ENCODE results near the gene COX5A.
"Not testable (repeated sequence)": the region's sequence is repeated elsewhere in the genome, so short reads cannot be mapped to it uniquely, and the experiment has no call there.

Gene COX5A

DNA sequence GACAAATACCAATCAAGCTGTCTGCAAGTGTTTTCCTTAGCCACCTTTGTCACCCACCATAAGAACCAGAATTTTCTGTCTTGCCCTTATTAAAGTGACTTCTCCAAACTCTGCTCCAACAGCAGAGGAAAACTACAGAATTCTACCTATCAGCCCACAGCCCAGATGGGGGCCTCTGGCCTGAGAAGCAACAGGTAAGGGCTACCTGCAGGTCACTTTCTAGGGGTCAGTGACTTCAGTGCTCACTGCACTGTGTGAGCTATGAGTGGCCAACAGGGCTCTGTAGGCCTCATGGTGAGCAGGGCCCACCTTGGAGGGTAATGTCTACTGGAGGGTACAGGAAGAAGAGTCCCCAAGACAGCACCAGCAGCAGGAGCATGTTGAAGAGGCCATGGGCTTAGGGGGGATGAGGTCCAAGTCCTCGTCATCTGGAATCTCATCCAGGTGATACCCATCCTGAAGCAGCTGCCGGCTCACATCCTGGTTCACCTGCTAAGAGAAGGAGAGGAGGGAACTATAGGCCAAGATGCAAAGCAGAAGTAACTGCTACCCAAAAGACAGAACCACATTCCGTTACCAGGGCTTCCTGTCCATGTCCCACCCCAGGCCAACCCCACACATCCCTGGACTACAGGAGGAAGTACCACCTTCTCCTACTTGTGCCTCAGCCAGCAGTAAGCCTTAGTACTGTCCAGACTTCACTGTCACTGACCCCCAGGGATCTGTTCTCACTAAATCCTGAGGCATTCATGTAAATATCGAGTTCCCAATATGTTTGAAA is 35.4 kb downstream of the COX5A start:
- no peak for DNase-seq (ENCODE audit: low read depth, low spot score)

DNA sequence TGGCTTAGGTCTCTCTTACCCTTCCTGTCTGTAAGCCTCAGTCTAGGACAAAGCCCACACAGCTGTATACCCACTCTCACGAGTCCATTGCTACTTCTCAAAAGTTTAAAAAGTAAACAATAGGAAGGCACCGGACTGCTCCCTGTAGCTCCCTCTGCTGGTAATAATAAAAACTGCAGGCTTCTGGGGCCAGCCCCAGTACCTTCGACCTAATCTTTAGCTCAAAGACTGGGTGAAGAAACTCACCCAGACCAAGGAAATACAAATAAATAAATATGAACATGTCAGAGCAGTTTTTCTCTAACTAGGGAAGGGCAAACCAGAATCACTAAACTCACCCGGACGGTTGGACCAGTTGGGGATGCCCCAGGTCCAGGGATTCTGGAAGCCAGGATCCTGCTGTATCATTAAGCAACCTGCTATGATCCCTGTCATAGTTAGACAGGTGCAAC is 36.2 kb downstream of the COX5A start:
- peak; percentile 74 for DNase-seq (ENCODE audit: low read depth, low spot score)

DNA sequence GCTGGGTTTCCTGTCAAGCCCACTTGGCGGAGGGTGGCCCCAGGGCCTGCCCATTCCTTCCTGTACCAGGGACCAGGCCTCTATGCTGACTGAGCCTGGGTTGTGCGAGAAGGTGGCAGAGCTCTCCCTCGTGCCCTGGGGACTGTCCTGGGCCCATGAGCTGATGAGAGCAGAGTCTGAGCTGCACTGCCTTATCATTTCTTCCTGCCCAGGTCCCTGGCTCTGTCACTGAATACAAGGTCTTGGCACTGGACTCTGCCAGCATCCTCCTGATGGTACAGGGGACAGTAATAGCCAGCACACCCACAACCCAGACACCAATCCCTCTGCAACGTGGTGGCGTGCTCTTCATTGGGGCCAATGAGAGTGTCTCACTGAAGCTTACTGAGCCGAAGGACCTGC is 40.6 kb downstream of the COX5A start:
- DNase-seq (ENCODE audit: low read depth, low spot score): no peak

DNA sequence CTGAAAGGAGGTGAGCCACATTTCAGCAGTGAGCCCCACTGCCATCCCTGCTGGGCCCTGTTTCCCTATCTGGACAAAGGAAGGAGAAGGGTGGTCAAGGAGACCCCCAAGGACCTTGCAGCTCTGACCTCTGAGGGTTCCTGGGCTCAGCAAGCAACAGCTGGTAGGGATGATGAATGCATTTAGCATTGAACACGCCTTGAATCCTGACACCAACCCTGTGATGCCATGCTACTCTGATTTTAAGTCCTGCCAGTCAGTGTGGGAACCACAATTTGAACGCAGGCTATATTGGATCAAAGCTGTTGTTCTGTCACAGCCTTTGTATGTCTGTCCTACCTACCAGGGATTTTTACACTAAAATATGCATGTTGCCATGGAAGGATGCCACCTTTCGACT is 41.6 kb downstream of the COX5A start:
- DNase-seq (ENCODE audit: low read depth, low spot score): no peak

DNA sequence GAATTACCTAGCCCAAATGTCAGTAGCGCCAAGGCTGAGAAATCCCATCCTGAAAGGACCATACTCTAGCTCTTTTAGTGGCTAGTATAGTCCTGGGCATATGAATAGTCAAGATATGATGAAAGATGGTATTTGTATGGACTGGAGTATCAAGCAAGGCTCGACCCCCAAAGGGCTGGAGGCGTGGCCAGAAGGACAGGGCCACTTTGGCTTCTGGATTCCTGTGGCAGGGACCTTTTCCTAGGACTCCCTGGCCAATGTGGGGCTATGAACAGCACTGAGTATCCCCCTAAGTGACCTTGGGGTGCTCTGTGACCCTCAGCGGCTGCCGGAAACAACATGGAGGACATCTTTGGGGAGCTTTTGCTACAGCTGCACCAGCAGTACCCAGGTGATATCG is 42.0 kb downstream of the COX5A start:
- DNase-seq (ENCODE audit: low read depth, low spot score): no peak

DNA sequence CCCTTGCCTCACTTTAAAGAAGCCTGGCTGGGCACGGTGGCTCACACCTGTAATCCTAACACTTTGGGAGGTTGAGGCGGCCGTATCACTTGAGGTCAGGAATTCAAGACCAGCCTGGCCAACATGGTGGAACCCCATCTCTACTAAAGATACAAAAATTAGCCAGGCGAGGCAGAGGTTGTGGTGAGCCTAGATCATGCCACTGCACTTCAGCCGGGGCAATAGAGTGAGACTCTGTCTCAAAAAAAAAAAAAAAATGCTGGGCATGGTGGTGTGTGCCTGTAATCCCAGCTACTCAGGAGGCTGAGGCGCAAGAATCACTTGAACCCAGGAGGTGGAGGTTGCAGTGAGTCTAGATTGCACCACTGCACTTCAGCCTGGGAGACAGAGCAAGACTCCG is 43.5 kb downstream of the COX5A start:
- not testable (repeated sequence) for DNase-seq (ENCODE audit: low read depth, low spot score)

DNA sequence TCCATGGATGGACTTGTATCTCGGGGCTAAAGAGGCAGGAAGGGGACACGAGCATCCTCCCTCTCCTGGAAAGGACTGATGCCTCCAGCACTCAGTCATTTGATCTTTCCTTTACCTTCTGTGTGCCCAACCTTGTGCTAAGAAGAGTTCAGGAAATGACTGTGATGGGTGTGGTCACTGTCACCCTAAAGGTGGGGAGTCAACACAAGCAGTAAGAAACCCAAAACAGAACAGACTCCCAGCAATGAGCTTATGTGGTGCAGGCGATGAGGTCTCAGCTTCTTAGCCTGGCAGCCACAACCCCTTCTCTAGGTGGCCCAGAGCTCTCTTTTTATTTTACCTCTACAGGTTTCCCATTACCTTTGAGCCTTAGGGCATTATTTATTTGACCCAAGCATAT is 44.2 kb downstream of the COX5A start:
- no peak for DNase-seq (ENCODE audit: low read depth, low spot score)

DNA sequence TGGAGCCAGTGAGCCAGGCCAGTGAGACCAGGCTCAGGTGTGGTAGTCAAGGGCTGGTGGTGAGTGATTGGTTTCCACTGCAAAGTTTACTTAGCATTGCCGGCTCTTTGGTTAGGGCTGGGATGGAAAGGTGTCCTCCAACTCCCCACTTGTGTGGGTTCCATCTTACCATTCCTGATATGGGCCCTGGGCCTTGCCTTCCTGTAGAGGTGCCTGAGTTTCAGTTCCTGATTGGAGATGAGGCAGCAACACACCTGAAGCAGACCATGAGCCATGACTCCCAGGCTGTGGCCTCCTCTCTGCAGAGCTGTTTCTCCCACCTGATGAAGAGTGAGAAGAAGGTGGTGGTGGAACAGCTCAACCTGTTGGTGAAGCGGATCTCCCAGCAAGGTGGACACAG is 44.9 kb downstream of the COX5A start:
- DNase-seq (ENCODE audit: low read depth, low spot score): no peak

DNA sequence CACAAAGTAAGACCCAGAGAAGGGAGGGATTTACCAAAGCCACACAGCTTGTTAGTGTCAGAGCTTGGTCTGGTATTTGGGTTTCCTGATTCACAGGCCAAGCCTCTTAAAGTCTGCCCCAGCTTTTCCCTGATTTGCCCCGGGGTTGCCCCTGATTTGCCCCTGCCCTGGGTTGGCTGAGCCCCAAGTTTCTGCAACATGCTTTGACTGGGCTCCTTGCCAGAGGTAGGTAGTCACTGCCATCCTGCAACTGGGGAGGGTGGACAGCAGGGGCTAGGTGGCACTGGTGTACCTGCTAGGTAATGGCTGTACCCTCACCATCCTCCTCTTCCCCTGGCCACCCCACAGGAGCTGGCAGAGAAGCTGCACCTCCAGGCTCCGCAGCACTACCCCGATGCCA is 45.6 kb downstream of the COX5A start:
- DNase-seq (ENCODE audit: low read depth, low spot score): no peak

DNA sequence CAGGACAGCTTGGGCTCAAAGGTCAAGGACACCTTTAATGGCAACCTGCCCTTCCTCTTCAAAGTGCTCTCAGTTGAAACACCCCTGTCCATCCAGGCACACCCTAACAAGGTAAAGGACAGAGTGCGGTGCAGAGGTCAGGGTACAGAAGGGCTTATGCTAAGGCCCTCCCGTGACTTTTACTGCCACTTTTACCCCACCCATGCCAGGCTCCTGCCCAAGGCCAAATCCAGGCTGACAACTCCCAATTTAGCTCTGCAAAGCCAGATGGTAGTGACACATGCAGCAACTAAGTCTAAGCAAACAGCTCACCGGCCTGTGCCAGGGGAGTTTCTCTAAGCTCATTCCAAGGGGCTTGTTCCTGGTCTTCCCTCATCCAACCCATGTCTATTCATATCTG is 46.4 kb downstream of the COX5A start:
- no peak for DNase-seq (ENCODE audit: low read depth, low spot score)

DNA sequence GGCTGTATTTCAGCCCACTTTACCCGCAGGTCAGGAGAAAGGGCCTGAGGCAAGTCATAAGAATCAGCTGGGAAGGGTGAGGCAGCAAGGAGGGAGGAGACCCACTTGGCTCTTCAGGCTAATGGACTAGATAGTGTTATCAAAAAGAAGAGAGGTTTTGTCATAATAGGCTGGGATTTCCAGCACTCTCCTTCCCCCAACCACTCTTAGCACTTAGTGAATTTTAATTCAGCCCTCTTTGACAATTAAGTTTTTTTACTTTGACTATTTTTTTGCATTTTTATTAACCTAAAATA is 47.3 kb downstream of the COX5A start:
- no peak for DNase-seq (ENCODE audit: low read depth, low spot score)

DNA sequence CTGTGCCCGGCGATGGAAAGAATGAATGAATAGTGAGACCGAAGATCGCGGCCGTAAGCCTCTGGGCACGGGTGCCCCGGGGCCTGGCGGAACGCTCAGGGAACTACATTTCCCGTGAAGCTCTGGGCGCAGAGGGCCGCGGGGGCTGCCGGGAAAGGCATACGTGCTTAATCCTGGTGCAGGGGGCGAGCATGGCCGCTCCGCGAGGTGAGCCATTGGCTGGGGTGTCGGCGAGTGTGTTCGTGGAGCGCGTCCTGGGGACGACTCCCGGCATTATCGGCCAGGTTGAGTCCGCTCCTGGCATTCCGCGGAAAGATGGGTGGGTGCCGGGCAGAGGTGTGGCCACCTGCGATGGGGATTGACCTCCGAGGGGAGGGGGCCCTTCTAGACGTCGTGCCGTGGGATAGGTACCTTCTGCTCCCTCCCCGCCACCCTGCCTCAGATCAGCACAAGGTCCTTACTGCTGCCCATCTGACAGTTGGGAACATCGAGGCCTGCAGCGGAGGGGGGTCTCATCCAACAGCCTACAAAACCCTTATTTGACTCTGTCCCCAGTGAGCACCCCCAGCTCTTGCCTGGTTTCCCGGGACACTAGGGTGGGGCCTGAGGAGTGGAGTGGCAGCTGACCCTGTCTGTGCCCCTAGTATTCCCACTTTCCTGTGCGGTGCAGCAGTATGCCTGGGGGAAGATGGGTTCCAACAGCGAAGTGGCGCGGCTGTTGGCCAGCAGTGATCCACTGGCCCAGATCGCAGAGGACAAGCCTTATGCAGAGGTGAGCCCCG is 47.8 kb downstream of the COX5A start, which contains the start of gene MPI:
Gene MPI, plus strand, starts transcription at position 160 of the 782 bp plus-strand sequence. Its CDS starts 32 bp downstream, at position 192.
- DNase-seq (ENCODE audit: low read depth, low spot score): peak; percentile 93

DNA sequence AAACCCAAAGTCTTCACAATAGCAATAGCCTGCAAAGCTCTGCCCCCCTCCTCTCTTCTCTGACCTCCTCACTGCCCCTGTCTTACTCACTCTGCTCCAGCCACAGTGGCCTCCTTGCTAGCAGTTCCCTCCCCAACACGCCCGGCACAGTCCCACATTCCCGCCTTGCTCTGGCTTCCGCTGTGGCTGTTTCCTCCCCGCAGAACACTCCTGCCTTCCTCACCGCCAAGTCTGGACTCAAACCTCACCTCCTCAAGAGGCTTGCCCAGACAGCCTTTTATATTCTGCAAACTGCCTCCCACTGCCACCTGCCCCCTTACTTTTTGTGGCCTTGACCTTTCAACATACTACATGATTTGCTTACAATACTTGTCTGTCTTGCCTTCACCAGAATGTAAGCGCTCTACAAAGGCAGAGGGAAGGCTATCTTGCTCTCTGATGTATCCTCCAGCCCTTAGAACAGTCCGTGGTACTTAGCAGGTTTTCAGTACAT is 48.4 kb downstream of the COX5A start:
- DNase-seq (ENCODE audit: low read depth, low spot score): peak; percentile 68

DNA sequence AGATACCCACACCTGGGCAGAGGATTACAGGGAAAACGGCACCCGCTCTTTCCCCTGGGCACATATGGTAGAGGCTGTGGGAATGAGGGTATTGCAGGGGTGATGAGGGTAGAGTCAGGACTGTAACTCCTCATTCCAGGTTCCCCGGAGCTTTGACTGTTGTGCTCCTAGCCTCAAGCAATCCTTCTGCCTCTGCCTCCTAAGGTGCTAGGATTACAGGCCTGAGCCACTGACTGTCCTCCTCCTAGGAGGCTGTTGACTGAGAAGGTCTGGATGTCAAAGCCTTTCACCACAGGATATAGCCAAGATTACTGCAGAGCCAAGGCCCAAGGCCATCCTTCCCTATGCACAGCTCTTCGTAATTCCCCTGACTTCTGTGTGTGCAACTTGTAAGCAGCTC is 49.2 kb downstream of the COX5A start:
- DNase-seq (ENCODE audit: low read depth, low spot score): no peak

DNA sequence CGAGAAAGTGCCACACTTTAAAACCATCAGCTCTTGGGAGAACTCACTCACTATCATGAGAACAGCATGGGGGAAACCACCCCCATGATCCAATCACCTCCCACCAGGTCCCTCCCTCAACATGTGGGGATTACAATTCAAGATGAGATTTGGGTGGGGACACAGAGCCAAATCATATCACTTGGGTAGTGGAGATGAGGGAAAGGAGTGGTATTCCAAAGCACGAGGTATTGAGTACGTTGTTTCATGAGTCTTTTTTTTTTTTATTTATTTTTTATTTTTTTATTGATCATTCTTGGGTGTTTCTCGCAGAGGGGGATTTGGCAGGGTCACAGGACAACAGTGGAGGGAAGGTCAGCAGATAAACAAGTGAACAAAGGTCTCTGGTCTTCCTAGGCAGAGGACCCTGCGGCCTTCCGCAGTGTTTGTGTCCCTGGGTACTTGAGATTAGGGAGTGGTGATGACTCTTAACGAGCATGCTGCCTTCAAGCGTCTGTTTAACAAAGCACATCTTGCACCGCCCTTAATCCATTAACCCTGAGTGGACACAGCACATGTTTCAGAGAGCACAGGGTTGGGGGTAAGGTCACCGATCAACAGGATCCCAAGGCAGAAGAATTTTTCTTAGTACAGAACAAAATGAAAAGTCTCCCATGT is 50.2 kb downstream of the COX5A start:
- not testable (repeated sequence) for DNase-seq (ENCODE audit: low read depth, low spot score)

DNA sequence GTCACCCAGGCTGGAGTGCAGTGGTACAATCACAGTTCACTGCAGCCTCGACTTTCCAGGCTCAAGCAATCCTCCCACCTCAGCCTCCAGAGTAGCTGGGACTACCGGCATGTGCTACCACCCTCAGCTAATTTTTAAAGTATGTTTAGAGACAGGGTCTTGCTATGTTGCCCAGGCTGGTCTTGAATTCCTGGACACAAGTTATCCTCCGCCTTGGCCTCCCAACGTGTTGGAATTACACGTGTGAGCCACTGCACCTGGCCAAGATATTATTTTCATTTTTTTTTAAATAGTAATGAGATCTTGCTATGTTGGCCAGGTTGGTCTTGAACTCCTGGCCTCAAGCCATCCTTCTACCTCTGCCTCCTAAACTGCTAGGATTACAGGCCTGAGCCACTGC is 52.4 kb downstream of the COX5A start:
- DNase-seq (ENCODE audit: low read depth, low spot score): no peak

DNA sequence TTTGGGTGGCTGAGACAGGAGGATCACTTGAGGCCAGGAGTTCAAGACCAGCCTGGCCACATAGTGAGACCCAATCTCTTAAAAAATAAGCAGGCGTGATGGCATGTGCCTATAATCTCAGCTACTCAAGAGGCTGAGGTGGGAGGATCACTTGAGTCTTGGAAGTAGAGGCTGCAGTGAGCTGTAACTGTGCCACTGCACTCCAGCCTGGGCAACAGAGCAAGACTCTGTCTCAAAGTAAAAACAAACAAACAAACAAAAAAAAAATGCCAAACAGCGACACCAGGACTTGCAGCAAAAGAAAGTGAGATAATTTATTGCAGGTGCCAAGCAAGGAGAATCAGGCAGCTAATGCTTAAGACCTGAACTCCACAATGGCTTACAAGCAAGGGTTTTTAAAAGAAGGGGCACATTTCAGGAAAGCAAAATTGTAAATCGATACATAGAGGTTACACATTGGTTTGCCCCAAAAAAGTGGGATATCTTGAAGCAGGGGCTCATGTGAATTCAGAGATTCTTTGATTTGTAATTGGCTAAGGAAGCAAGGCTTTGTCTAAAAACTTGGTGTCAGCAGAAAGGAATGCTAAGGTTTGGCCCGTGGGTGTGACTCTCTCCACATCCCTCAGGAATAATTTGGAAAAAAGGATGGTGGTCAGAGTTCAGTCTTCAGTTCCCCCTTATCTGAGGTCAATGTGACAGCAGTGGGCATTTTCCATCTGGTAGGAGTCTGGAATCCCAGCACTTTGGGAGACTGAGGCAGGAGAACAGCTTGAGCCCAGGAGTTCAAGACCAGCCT is 53.2 kb downstream of the COX5A start:
- peak; percentile 60 for DNase-seq (ENCODE audit: low read depth, low spot score)

DNA sequence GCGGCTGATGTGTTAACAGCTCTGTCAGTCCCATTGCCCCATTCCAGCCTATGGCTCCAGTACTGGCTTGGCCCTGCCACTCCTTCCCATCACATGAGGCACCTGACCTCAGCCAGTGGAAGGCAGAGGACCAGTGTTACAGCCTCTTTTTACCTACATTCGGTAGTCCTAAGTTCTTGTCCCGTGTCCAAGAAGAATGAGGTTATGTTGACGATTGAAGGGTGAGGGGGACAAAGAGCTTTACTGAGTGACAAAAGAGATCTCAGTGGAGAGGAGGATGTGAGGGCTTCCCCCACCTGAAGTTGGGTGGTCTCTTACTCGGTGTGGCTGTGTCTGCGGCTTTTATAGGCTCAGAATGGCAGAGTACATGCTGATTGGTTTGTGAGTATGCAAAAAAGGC is 55.3 kb downstream of the COX5A start:
- DNase-seq (ENCODE audit: low read depth, low spot score): no peak

DNA sequence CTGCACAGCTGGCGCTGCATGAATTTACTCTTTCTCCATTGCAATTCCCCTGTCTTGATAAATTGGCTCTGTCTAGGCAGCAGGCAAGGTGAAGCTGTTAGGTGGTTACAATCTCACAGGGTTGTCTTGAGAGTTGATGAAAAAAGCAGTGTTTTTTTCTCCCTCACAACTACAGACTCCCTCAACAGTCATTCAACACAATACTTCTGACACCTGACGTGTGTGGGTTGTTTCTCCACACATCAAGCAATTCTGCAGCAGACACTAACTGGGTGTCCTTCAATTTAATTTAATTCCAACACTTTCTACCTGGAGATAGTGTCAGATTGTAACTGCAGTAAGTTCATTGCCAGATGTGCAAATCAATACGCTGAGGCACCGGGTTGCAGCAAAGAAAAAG is 59.6 kb downstream of the COX5A start:
- DNase-seq (ENCODE audit: low read depth, low spot score): no peak

DNA sequence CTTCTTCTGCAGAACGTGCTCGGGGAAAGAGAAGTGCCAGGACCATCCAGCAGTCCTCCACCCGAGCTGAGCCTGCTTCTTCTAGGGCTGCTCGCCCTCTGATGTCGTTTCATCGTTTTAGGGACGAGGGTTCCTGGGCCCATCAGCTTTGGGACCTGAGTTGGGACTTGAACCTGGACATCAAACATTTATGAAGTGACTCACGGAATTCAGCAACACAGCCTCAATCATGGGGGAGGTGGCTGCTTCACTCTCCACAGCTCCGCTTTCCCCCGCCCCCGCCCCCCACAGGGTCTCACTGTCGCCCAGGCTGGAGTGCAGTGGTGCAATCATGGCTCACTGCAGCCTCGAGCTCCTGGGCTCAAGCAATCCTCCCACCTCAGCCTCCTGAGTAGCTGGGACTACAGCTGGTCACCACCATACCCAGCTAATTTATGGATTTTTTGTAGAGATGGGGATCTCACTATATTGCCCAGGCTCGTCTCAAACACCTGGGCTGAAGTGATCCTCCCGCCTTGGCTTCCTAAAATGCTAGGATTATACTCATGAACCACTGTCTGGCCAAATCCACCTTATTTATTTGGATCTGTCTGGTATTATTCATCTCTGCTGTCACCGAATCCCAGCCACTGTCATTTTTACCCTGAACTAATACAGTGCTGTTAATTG is 64.0 kb downstream of the COX5A start:
- DNase-seq (ENCODE audit: low read depth, low spot score): peak; percentile 36
